HCT116 (cell line): ENCODE data around the gene IGF2BP1. TPM values are rescaled to one million over a fixed set of nuclear protein-coding genes. Genes with fewer than 3 reads are reported as not detected.

Source experiments
- ATAC-seq: fragments of 200-7000 bp; cut with Tn5 transposase; 2 replicates; pipeline ENCODE4 v1.9.1; 2020; ENCODE audit warnings: mild to moderate bottlenecking, moderate library complexity
- BruUV-seq: library from RNA; stranded (reverse); fragments of 400-500 nt; replicated peaks from 2 replicates; lab custom pipeline; 2021; lab: Mats Ljungman, UMichigan
- CTCF ChIA-PET: fragments of 300-600 bp; sonication (Branson Sonifier 250); formaldehyde crosslinking; loops from one replicate; lab custom pipeline; 2021; ENCODE audit warnings: antibody characterized with exemption; lab: Charles Lee
- POLR2A ChIA-PET: fragments of 300-600, 350-600 bp; sonication (Branson Sonifier 250); formaldehyde crosslinking; loops from one replicate; lab custom pipeline; 2021; ENCODE audit warnings: antibody characterized with exemption; lab: Charles Lee
- RAD21 ChIA-PET, 2 experiments: fragments of 300-600 bp; sonication (Branson Sonifier 250); formaldehyde crosslinking; loops; one replicate each; lab custom pipeline; 2023; ENCODE audit warnings: low total read pairs in 2 of 2; ENCODE audit not compliant: uncharacterized antibody in 2 of 2, unreplicated experiment in 2 of 2, low non-redundant PET in 1 of 2; lab: Charles Lee
- DNase-seq: peaks from one replicate; pipeline ENCODE4 v3.0.0-alpha.2; 2010; ENCODE audit warnings: low read depth, low spot score
- H2AFZ ChIP-seq: fragments of 200-600 bp; shearing (Covaris generic), sonication (generic); 2 replicates; pipeline ENCODE4 v1.6.1; 2017; ENCODE audit warnings: low read depth, mixed run types, mixed read lengths, antibody characterized with exemption, low read length; ENCODE audit not compliant: poor library complexity, severe bottlenecking
- H3K27ac ChIP-seq: 2 replicates; pipeline ENCODE4 v1.5.1; 2012; ENCODE audit warnings: low read depth, low read length
- H3K27me3 ChIP-seq: fragments of 200-600 bp; sonication (generic); 2 replicates; pipeline ENCODE4 v1.6.1; 2016; ENCODE audit warnings: mixed run types, low read length, mixed read lengths; ENCODE audit not compliant: insufficient read depth
- H3K36me3 ChIP-seq, 2 experiments: fragments of 200-500 bp in 1 of 2; fragments of 200-600 bp in 1 of 2; sonication (Bioruptor generic) in 1 of 2; sonication (generic) in 1 of 2; 2 replicates each; pipeline versions ENCODE4 v1.5.1 to v1.6.1; 2014 to 2016; ENCODE audit warnings: low read length in 2 of 2, inconsistent platforms in 1 of 2, mixed read lengths in 1 of 2, mixed run types in 1 of 2; ENCODE audit not compliant: insufficient read depth in 2 of 2, control insufficient read depth in 1 of 2
- H3K4me1 ChIP-seq, 2 experiments: fragments of 200-600 bp in 1 of 2; sonication (generic) in 1 of 2; 2 replicates each; pipeline versions ENCODE4 v1.5.1 to v1.6.1; 2012 to 2017; ENCODE audit warnings: low read length in 2 of 2, inconsistent platforms in 1 of 2, mild to moderate bottlenecking in 1 of 2, mixed read lengths in 1 of 2, mixed run types in 1 of 2, moderate library complexity in 1 of 2; ENCODE audit not compliant: insufficient read depth in 2 of 2, control insufficient read depth in 1 of 2
- H3K4me2 ChIP-seq: fragments of 200-600 bp; sonication (generic); 2 replicates; pipeline ENCODE4 v1.6.1; 2017; ENCODE audit warnings: mixed run types, low read length, mixed read lengths
- H3K4me3 ChIP-seq, 2 experiments: fragments of 200-600 bp in 1 of 2; sonication (generic) in 1 of 2; replicated peaks in 1 of 2; 2 replicates each; pipeline ENCODE4 v1.5.1; 2011 to 2016; ENCODE audit warnings: low read length in 2 of 2, control low read depth in 1 of 2, low read depth in 1 of 2, mild to moderate bottlenecking in 1 of 2, mixed read lengths in 1 of 2, mixed run types in 1 of 2
- H3K79me2 ChIP-seq: fragments of 200-600 bp; sonication (generic); 2 replicates; pipeline ENCODE4 v1.6.1; 2017; ENCODE audit warnings: mild to moderate bottlenecking, mixed run types, low read length, moderate library complexity, mixed read lengths; ENCODE audit not compliant: insufficient read depth
- H3K9ac ChIP-seq: fragments of 200-600 bp; sonication (generic); 2 replicates; pipeline ENCODE4 v1.6.1; 2016; ENCODE audit warnings: low read length, mixed read lengths
- H3K9me2 ChIP-seq: fragments of 200-600 bp; sonication (generic), shearing (Covaris generic); 2 replicates; pipeline ENCODE4 v1.6.1; 2017; ENCODE audit warnings: mixed run types, mild to moderate bottlenecking, moderate library complexity; ENCODE audit not compliant: insufficient read depth
- H3K9me3 ChIP-seq, 2 experiments: fragments of 200-500 bp in 1 of 2; fragments of 200-600 bp in 1 of 2; sonication (Bioruptor generic) in 1 of 2; sonication (generic) in 1 of 2; 2 replicates each; pipeline ENCODE4 v1.6.1; 2014 to 2017; ENCODE audit warnings: low read length in 2 of 2, mixed read lengths in 2 of 2, inconsistent platforms in 1 of 2, low read depth in 1 of 2, mild to moderate bottlenecking in 1 of 2, mixed run types in 1 of 2, moderate library complexity in 1 of 2; ENCODE audit not compliant: control insufficient read depth in 1 of 2, insufficient read depth in 1 of 2
- H4K20me1 ChIP-seq: fragments of 200-600 bp; sonication (generic), shearing (Covaris generic); 2 replicates; pipeline ENCODE4 v1.6.1; 2017; ENCODE audit warnings: mixed run types, mild to moderate bottlenecking, moderate library complexity; ENCODE audit not compliant: insufficient read depth
- ATF3 ChIP-seq: IDR thresholded peaks from 2 replicates; pipeline ENCODE4 v1.6.1; 2012
- CBX3 ChIP-seq: IDR thresholded peaks from 2 replicates; pipeline ENCODE4 v1.6.1; 2012; ENCODE audit warnings: low read depth
- CEBPB ChIP-seq: IDR thresholded peaks from 2 replicates; pipeline ENCODE4 v1.6.1; 2012; ENCODE audit warnings: low read depth
- CTCF ChIP-seq, 3 experiments: fragments of 200-600 bp in 1 of 3; sonication (generic) in 1 of 3; IDR thresholded peaks in 2 of 3; conservative IDR thresholded peaks in 1 of 3; 2 replicates each; pipeline ENCODE4 v1.5.1; 2012 to 2017; ENCODE audit warnings: low read depth in 2 of 3, low read length in 2 of 3, antibody characterized with exemption in 1 of 3, borderline replicate concordance in 1 of 3, control low read depth in 1 of 3, mild to moderate bottlenecking in 1 of 3, mixed read lengths in 1 of 3, mixed run types in 1 of 3, moderate library complexity in 1 of 3; ENCODE audit not compliant: insufficient read depth in 1 of 3
- ELF1 ChIP-seq: IDR thresholded peaks from 2 replicates; pipeline ENCODE4 v1.6.1; 2012; ENCODE audit warnings: low read depth, borderline replicate concordance
- EZH2 ChIP-seq: fragments of 200-600 bp; sonication (generic); IDR thresholded peaks from 2 replicates; pipeline ENCODE4 v1.6.1; 2017; ENCODE audit warnings: antibody characterized with exemption, mixed run types
- EZH2phosphoT487 ChIP-seq: fragments of 200-600 bp; IDR thresholded peaks from 2 replicates; pipeline ENCODE4 v1.6.1; 2018; ENCODE audit warnings: antibody characterized with exemption, borderline replicate concordance
- JUND ChIP-seq: IDR thresholded peaks from 2 replicates; pipeline ENCODE4 v1.6.1; 2012
- MAX ChIP-seq: IDR thresholded peaks from 2 replicates; pipeline ENCODE4 v1.6.1; 2012
- POLR2A ChIP-seq: IDR thresholded peaks from 2 replicates; pipeline ENCODE4 v1.7.0; 2011; ENCODE audit warnings: borderline replicate concordance; ENCODE audit not compliant: insufficient read depth, insufficient read length; ENCODE audit errors: extremely low read depth
- POLR2AphosphoS5 ChIP-seq: IDR thresholded peaks from 2 replicates; pipeline ENCODE4 v1.6.1; 2011; ENCODE audit warnings: mild to moderate bottlenecking, low read depth, low read length, moderate library complexity
- RAD21 ChIP-seq: IDR thresholded peaks from 2 replicates; pipeline ENCODE4 v1.6.1; 2012; ENCODE audit warnings: low read depth, mild to moderate bottlenecking
- REST ChIP-seq: IDR thresholded peaks from 2 replicates; pipeline ENCODE4 v1.6.1; 2012; ENCODE audit warnings: low read depth
- SIN3A ChIP-seq: IDR thresholded peaks from 2 replicates; pipeline ENCODE4 v1.6.1; 2012; ENCODE audit warnings: low read depth
- SP1 ChIP-seq: IDR thresholded peaks from 2 replicates; pipeline ENCODE4 v1.6.1; 2012; ENCODE audit warnings: low read depth
- intact Hi-C: fragments of 100-400 bp; cut with micrococcal nuclease; formaldehyde crosslinking; loops from 2 replicates; pipeline ENCODE4 v1.10.0; 2022
- total RNA-seq: library from RNA; stranded (reverse); gene quantifications from one replicate; pipeline ENCODE4 v1.2.1, GENCODE V29; 2021; ENCODE audit not compliant: unreplicated experiment

Gene IGF2BP1
- total RNA-seq, 1 experiment from 2014 or later: 0.91 TPM

GRCh38 chr17:49053171-49053829 is 56.1 kb downstream of the IGF2BP1 start (continued):
- TF ChIP-seq CEBPB: no peak
- TF ChIP-seq POLR2A: no peak
- no peak for TF ChIP-seq MAX
- no peak for TF ChIP-seq SP1
- TF ChIP-seq CBX3: no peak
- TF ChIP-seq JUND: no peak
- TF ChIP-seq REST: no peak
- TF ChIP-seq EZH2: no peak
- TF ChIP-seq ELF1: no peak

GRCh38 chr17:49054342-49055092 is 57.3 kb downstream of the IGF2BP1 start:
- no peaks in the 10 kb centered on the region for H3K79me2 ChIP-seq
- H2AFZ ChIP-seq: no peak overlapping the region
- no peak overlapping the region for H3K9ac ChIP-seq
- RAD21 ChIA-PET: no interaction called here
- no peak overlapping the region for H3K27ac ChIP-seq
- H3K9me2 ChIP-seq: no peaks in the 10 kb centered on the region
- no peak for DNase-seq
- no peaks in the 10 kb centered on the region for H3K4me1 ChIP-seq
- no peak for ATAC-seq
- H4K20me1 ChIP-seq: no peaks in the 10 kb centered on the region
- H3K9me3 ChIP-seq: no peaks in the 10 kb centered on the region
- no peak overlapping the region for H3K4me3 ChIP-seq
- intact Hi-C loops: no loop called here
- TF ChIP-seq RAD21 (no peak), CTCF (IDR thresholded peaks at IDR 0.05 in 2 of 3, conservative IDR thresholded peaks at IDR 0.05 in 1 of 3; ENCODE audit: borderline replicate concordance in 1 of 3, insufficient read depth in 1 of 3, low read depth in 2 of 3, low read length in 2 of 3) (no peak), CBX3 (no peak), MAX (no peak), POLR2AphosphoS5 (no peak), EZH2phosphoT487 (no peak), SIN3A (no peak), SP1 (no peak), ATF3 (no peak), POLR2A (no peak), EZH2 (no peak)
- no peaks in the 10 kb centered on the region for H3K27me3 ChIP-seq
- POLR2A ChIA-PET: interaction anchor here (0.5 kb wide), 1 partner anchor 19 kb away, joined by 3 read pairs; no protein-coding TSS in a partner anchor
- CTCF ChIA-PET: interaction anchor here (1.1 to 2.4 kb wide), 3 partner anchors 18 to 170 kb away, joined by 3 to 8 read pairs (median 4); no protein-coding TSS in a partner anchor
- no peak overlapping the region for H3K4me2 ChIP-seq
- no peaks in the 10 kb centered on the region for H3K36me3 ChIP-seq
- BruUV-seq: no TSS peak
